Vagina (tissue), 2 donors: ENCODE data around the gene PRR22.

Experiments used
- POLR2A ChIP-seq, 2 donors: fragments of 450-650 bp; IDR thresholded peaks; one replicate each; pipeline ENCODE4 v1.6.1; 2017; ENCODE audit warnings: antibody characterized with exemption in 2 of 2, mild to moderate bottlenecking in 2 of 2, moderate library complexity in 2 of 2
- TF ChIP-seq, protein P1 (sequence below), 3 experiments: fragments of 450-650 bp in 2 of 3; fragments of 200-600 bp in 1 of 3; sonication (generic) in 1 of 3; IDR thresholded peaks; one replicate each; pipeline ENCODE4 v1.5.1; 2017 to 2019; ENCODE audit warnings: antibody characterized with exemption in 3 of 3, mild to moderate bottlenecking in 2 of 3, moderate library complexity in 2 of 3

DNA sequence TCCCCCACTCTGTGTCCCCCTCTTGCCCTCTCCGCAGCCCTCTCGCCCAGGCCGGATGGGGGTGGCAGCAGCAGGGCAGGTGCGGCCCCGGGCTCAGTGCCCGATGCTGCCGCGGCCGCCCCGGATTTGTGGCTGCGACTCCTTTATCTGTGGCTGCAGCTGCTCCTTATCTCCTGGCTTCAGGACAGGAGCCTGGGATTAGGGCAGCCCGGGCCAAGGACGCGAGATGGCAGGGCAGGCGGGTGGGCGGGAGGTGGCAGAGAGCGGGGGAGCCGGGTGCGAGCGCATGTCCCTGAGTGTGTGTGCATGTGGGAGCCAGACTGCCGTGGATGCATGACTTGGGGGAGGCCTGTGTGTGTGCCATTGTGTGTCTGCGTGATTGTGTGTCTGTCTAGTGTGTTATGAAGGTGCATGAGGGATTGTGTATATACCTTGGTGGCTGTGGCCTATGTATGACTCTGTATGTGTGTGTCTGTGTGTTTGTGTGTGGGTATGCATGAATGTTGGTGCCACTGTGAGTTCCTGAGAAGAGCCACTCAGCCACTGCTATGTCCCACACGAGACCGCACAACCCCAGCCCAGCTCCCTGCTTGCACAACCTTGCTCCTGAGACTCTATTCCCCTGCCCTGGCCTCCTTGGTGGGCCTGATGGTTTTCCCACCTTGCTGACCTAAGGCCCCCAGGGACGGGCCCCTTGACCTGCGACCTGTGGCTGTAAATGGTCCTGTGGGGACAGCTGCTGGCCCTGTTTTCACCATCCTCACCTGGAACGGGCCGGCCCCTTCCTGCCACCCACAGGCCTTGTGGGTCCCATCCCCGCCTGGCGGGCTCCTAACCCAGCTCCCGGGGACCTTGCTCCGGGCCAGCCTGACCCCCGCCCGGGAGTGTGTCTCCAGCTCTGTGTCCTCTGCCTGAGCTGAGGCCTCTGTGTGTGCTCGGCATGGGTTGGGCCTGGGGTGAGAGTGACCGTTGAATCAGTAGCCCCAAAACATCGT, 15.0 kb upstream of the PRR22 start:
- TF ChIP-seq POLR2A (IDR thresholded peaks at IDR 0.05), result no peak
- TF ChIP-seq, protein P1, sequence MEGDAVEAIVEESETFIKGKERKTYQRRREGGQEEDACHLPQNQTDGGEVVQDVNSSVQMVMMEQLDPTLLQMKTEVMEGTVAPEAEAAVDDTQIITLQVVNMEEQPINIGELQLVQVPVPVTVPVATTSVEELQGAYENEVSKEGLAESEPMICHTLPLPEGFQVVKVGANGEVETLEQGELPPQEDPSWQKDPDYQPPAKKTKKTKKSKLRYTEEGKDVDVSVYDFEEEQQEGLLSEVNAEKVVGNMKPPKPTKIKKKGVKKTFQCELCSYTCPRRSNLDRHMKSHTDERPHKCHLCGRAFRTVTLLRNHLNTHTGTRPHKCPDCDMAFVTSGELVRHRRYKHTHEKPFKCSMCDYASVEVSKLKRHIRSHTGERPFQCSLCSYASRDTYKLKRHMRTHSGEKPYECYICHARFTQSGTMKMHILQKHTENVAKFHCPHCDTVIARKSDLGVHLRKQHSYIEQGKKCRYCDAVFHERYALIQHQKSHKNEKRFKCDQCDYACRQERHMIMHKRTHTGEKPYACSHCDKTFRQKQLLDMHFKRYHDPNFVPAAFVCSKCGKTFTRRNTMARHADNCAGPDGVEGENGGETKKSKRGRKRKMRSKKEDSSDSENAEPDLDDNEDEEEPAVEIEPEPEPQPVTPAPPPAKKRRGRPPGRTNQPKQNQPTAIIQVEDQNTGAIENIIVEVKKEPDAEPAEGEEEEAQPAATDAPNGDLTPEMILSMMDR (IDR thresholded peaks at IDR 0.05), result no peak
